K562 (cell line): Measurements from ENCODE around the gene NYNRIN. TPM values are rescaled to one million over a fixed set of nuclear protein-coding genes. Genes with fewer than 3 reads are reported as not detected.

Source experiments
- ATF4 ChIP-seq: fragments of 450-650 bp; formaldehyde crosslinking; IDR thresholded peaks from 2 replicates; pipeline ENCODE4 v1.4.0; 2022; ENCODE audit warnings: mild to moderate bottlenecking, moderate library complexity
- ATF7 ChIP-seq: fragments of 450-650 bp; IDR thresholded peaks from 2 replicates; pipeline ENCODE4 v1.7.1; 2014; ENCODE audit warnings: mild to moderate bottlenecking, moderate library complexity
- BCOR ChIP-seq: fragments of 450-650 bp; IDR thresholded peaks from 2 replicates; pipeline ENCODE4 v1.6.1; 2016
- BDP1 ChIP-seq: IDR thresholded peaks from 3 replicates; pipeline ENCODE4 v1.6.1; 2011; ENCODE audit not compliant: insufficient read length, insufficient read depth
- DACH1 ChIP-seq: fragments of 450-650 bp; IDR thresholded peaks from 2 replicates; pipeline ENCODE4 v1.6.1; 2018; ENCODE audit not compliant: partially characterized antibody
- DIDO1 ChIP-seq: fragments of 450-650 bp; IDR thresholded peaks from 2 replicates; pipeline ENCODE4 v1.6.1; 2016; ENCODE audit warnings: low read depth, missing biosample characterization, missing genetic modification characterization
- ELF1 ChIP-seq: fragments of 200-800 bp; sonication (Bioruptor generic); IDR thresholded peaks from 2 replicates; pipeline ENCODE4 v1.6.1; 2016; ENCODE audit warnings: missing genetic modification characterization, missing compliant biosample characterization
- FOS ChIP-seq: IDR thresholded peaks from 3 replicates; pipeline ENCODE4 v1.6.1; 2011; ENCODE audit not compliant: insufficient read length; ENCODE audit errors: extremely low read depth
- GATA2 ChIP-seq: sonication (generic); formaldehyde crosslinking; IDR thresholded peaks from 2 replicates; pipeline ENCODE4 v1.4.0; 2020; ENCODE audit warnings: mild to moderate bottlenecking, missing genetic modification reagents
- IRF2 ChIP-seq: sonication (generic); formaldehyde crosslinking; IDR thresholded peaks from 2 replicates; pipeline ENCODE4 v1.8.1; 2022; ENCODE audit warnings: mild to moderate bottlenecking, missing genetic modification reagents
- LARP7 ChIP-seq: fragments of 450-650 bp; IDR thresholded peaks from 2 replicates; pipeline ENCODE4 v1.6.1; 2016
- MEF2A ChIP-seq: IDR thresholded peaks from 2 replicates; pipeline ENCODE4 v1.6.1; 2011; ENCODE audit warnings: low read depth, mild to moderate bottlenecking, low read length, moderate library complexity; ENCODE audit not compliant: control insufficient read depth
- OTX1 ChIP-seq: fragments of 450-650 bp; formaldehyde crosslinking; IDR thresholded peaks from 2 replicates; pipeline ENCODE4 v1.4.0; 2022; ENCODE audit warnings: mild to moderate bottlenecking
- POLR3A ChIP-seq: IDR thresholded peaks from 2 replicates; pipeline ENCODE4 v1.6.1; 2011; ENCODE audit warnings: borderline replicate concordance, mild to moderate bottlenecking, moderate library complexity; ENCODE audit not compliant: insufficient read length, insufficient read depth; ENCODE audit errors: extremely low read depth
- POLR3G ChIP-seq: IDR thresholded peaks from 2 replicates; pipeline ENCODE4 v1.6.1; 2011; ENCODE audit not compliant: insufficient read length, insufficient replicate concordance; ENCODE audit errors: extremely low read depth
- PRDM10 ChIP-seq: fragments of 450-650 bp; IDR thresholded peaks from 2 replicates; pipeline ENCODE4 v1.6.1; 2018; ENCODE audit not compliant: partially characterized antibody
- SMARCA5 ChIP-seq: fragments of 450-650 bp; IDR thresholded peaks from 2 replicates; pipeline ENCODE4 v1.6.1; 2016
- U2AF2 ChIP-seq: fragments of 200-400 bp; formaldehyde crosslinking; optimal IDR thresholded peaks from 2 replicates; pipeline ENCODE3; 2017; ENCODE audit warnings: low read depth, mild to moderate bottlenecking, low read length
- YY1 ChIP-seq, 3 experiments: IDR thresholded peaks; 2 replicates each; pipeline ENCODE4 v1.6.1; 2011; ENCODE audit warnings: low read length in 2 of 3, mild to moderate bottlenecking in 2 of 3, moderate library complexity in 2 of 3, borderline replicate concordance in 1 of 3, control low read depth in 1 of 3, low read depth in 1 of 3; ENCODE audit not compliant: insufficient read depth in 3 of 3, insufficient replicate concordance in 2 of 3, control insufficient read depth in 1 of 3, insufficient read length in 1 of 3; ENCODE audit errors: extremely low read depth in 1 of 3
- ZNF12 ChIP-seq: sonication (generic); formaldehyde crosslinking; IDR thresholded peaks from 2 replicates; pipeline ENCODE4 v1.4.0; 2020; ENCODE audit warnings: mild to moderate bottlenecking, missing genetic modification reagents
- ZNF431 ChIP-seq: sonication (generic); formaldehyde crosslinking; IDR thresholded peaks from 2 replicates; pipeline ENCODE4 v1.8.0; 2022; ENCODE audit warnings: mild to moderate bottlenecking, missing genetic modification reagents
- ZNF584 ChIP-seq: fragments of 200-800 bp; sonication (Bioruptor generic); IDR thresholded peaks from 2 replicates; pipeline ENCODE4 v1.6.1; 2016; ENCODE audit warnings: low read depth, mild to moderate bottlenecking, missing genetic modification characterization, missing compliant biosample characterization
- polyA plus RNA-seq, 8 experiments: library from polyadenylated mRNA; depleted of rRNA in 4 of 8; stranded (reverse) in 5 of 8; unstranded in 3 of 8; fragments of >200 nt; fragmentation: Nextera tagmentation in 2 of 8; fragmentation: Illumina TruSeq in 1 of 8; extraction: Ambion mirVana in 2 of 8; extraction: Trizol in 1 of 8; gene quantifications; 2 replicates each; pipeline versions ENCODE4 v1.2.1 to v1.2.3, GENCODE V29; 2011 to 2014; ENCODE audit warnings: inconsistent platforms in 1 of 8, missing spikeins in 1 of 8
- total RNA-seq, 7 experiments: library from RNA; depleted of rRNA in 6 of 7; stranded (reverse); fragments of >200 nt in 6 of 7; fragmentation: Illumina TruSeq in 2 of 7; extraction: Trizol in 2 of 7; gene quantifications; 2 replicates each; pipeline versions ENCODE4 v1.2.1 to v1.2.3, GENCODE V29; 2011 to 2021; ENCODE audit warnings: low replicate concordance in 1 of 7
- TF ChIP-seq, protein P1 (sequence below), 2 experiments: fragments of 450-650 bp; IDR thresholded peaks; 2 replicates each; pipeline ENCODE4 v1.6.1; 2016

The NYNRIN gene
- total and polyA plus RNA-seq, 9 of the 15 experiments (the other 6 are each of a cell fraction or from before 2014, with no cell fraction given): 0.04 to 1.2 (median 0.28) TPM

DNA sequence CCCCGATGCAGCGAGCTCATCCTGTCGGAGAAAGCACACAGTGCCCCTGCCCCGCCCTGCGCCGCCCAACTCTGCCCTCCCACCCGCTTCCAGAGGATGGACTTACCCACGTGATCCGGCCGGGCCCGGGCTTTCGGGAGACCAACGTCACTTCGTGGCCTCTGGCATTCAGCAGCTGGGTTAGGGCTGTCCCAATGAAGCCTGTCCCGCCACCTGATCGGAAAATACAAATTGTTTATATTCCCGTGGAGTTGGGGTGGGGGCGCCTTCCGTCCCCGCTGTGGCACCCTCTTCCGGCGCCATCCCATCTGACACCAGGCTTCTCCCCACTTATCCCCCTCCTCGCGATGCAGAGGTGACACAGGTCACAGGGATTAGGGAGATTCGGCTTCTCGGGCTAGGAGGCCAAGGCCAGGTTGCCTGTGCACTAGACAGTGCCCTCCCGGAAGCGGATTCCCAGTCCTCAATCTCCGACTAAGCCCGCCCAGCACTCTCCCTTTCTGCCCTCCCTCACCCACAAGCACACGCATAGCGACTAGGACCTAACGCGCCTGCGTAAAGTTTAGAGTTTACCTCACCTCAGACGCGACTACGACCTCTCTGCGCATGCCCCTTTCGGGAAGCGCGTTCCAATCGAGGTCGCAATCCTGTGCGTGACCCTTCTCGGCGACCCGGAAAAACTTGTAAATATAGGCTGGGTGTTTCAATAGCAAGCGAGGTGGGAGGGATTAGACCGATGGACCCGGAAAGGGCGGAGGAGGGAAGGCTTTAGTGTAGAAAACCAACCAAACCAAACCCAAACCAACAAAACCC lies 43.6 kb downstream of the NYNRIN start, which contains the start of gene SDR39U1 (continued):
- TF ChIP-seq IRF2 (CRISPR knock-in tag): no peak
- no peak for TF ChIP-seq OTX1 (CRISPR knock-in tag)
- peak; percentile 81 for TF ChIP-seq ATF7
- no peak for TF ChIP-seq ZNF584 (CRISPR knock-in tag)
- no peak for TF ChIP-seq MEF2A
- no peak for TF ChIP-seq SMARCA5
- no peak for TF ChIP-seq ZNF12 (CRISPR knock-in tag)
- no peak for TF ChIP-seq U2AF2
- TF ChIP-seq ATF4 (CRISPR knock-in tag): no peak
- TF ChIP-seq POLR3G: no peak
- TF ChIP-seq, protein P1, sequence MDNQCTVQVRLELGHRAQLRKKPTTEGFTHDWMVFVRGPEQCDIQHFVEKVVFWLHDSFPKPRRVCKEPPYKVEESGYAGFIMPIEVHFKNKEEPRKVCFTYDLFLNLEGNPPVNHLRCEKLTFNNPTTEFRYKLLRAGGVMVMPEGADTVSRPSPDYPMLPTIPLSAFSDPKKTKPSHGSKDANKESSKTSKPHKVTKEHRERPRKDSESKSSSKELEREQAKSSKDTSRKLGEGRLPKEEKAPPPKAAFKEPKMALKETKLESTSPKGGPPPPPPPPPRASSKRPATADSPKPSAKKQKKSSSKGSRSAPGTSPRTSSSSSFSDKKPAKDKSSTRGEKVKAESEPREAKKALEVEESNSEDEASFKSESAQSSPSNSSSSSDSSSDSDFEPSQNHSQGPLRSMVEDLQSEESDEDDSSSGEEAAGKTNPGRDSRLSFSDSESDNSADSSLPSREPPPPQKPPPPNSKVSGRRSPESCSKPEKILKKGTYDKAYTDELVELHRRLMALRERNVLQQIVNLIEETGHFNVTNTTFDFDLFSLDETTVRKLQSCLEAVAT (IDR thresholded peaks at IDR 0.05): peak in 1 of 2 experiments; percentile 8; a peak in 1 of 4 replicates
- peak; percentile 66 for TF ChIP-seq ELF1 (tag)
- TF ChIP-seq YY1 (IDR thresholded peaks at IDR 0.05; ENCODE audit: borderline replicate concordance in 1 of 3, control insufficient read depth in 1 of 3, extremely low read depth in 1 of 3, insufficient read depth in 3 of 3, insufficient read length in 1 of 3, insufficient replicate concordance in 2 of 3, low read depth in 1 of 3, low read length in 2 of 3): peak in 1 of 3 experiments; percentile 54
- TF ChIP-seq GATA2 (CRISPR knock-in tag): no peak
- peak; percentile 53; the same call in 1 of the 2 replicates for TF ChIP-seq DIDO1 (tag)
- TF ChIP-seq PRDM10: no peak
- no peak for TF ChIP-seq ZNF431 (CRISPR knock-in tag)
- TF ChIP-seq LARP7: no peak
- TF ChIP-seq DACH1: no peak
- no peak for TF ChIP-seq BDP1
- TF ChIP-seq BCOR: no peak
- TF ChIP-seq FOS: no peak
- no peak for TF ChIP-seq POLR3A
